ENCODE measurements around the gene ALDH4A1.

GRCh38 chr1:18828224-18828623, 74.1 kb downstream of the ALDH4A1 start:
- 0 out of 2 replicates have a peak, but pooled peaks have one; percentile 26 for TF ChIP-seq CTCF (conservative IDR thresholded peaks at IDR 0.05; ENCODE audit: low read length)
- TF ChIP-seq EZH2phosphoT487 (IDR thresholded peaks at IDR 0.05; ENCODE audit: borderline replicate concordance, low read depth, low read length), result no peak
